ENCODE results near the gene PLBD2. TPM values are rescaled to one million over a fixed set of nuclear protein-coding genes. Genes with fewer than 3 reads are reported as not detected.

Gene PLBD2
- total RNA-seq, 2 donors from 2014 or later: 54.1 to 104 TPM

- TF ChIP-seq CTCF (IDR thresholded peaks at IDR 0.05): no peak
- no peaks in the 10 kb centered on the region for H3K9me3 ChIP-seq
- H3K4me1 ChIP-seq (ENCODE audit: control insufficient read depth in 1 of 2, low read depth in 2 of 2): peaks cover 0 to 6% of the 10 kb centered on the region in 2 donors
- no peak overlapping the region for H3K4me3 ChIP-seq
- no peak overlapping the region for H3K27ac ChIP-seq
- ATAC-seq (ENCODE audit: insufficient number of reproducible peaks, low FRiP score, low read depth) (no peak), DNase-seq (ENCODE audit: low spot score) (no peak)
- peaks cover 41% of the 10 kb centered on the region for H3K36me3 ChIP-seq
- H3K27me3 ChIP-seq (replicated peaks; ENCODE audit: insufficient read depth): no peaks in the 10 kb centered on the region
Measured at GRCh38 chr12:113371808-113372207, 13.4 kb downstream of the PLBD2 start.

GRCh38 chr12:113372371-113372770, 14.0 kb downstream of the PLBD2 start:
- Histone ChIP-seq H3K27ac (no peak overlapping the region), H3K9me3 (no peaks in the 10 kb centered on the region), H3K36me3 (peaks cover 44% of the 10 kb centered on the region), H3K4me3 (no peak overlapping the region), H3K4me1 (ENCODE audit: control insufficient read depth in 1 of 2, low read depth in 2 of 2) (peaks cover 0 to under 1% of the 10 kb centered on the region in 2 donors), H3K27me3 (replicated peaks; ENCODE audit: insufficient read depth) (no peaks in the 10 kb centered on the region)
- ATAC-seq (ENCODE audit: insufficient number of reproducible peaks, low FRiP score, low read depth) (no peak), DNase-seq (ENCODE audit: low spot score) (no peak)
- TF ChIP-seq CTCF (IDR thresholded peaks at IDR 0.05): no peak

- DNase-seq (ENCODE audit: low spot score) (no peak), ATAC-seq (ENCODE audit: insufficient number of reproducible peaks, low FRiP score, low read depth) (no peak)
- Histone ChIP-seq H3K9me3 (no peaks in the 10 kb centered on the region), H3K27ac (no peak overlapping the region), H3K4me1 (ENCODE audit: control insufficient read depth in 1 of 2, low read depth in 2 of 2) (no peaks in the 10 kb centered on the region), H3K27me3 (replicated peaks; ENCODE audit: insufficient read depth) (no peaks in the 10 kb centered on the region), H3K36me3 (peaks cover 42% of the 10 kb centered on the region), H3K4me3 (no peak overlapping the region)
- no peak for TF ChIP-seq CTCF (IDR thresholded peaks at IDR 0.05)
Measured at GRCh38 chr12:113373440-113373839, 15.1 kb downstream of the PLBD2 start.

GRCh38 chr12:113373969-113374368, 15.6 kb downstream of the PLBD2 start:
- H3K36me3 ChIP-seq: peaks cover 47% of the 10 kb centered on the region
- no peak overlapping the region for H3K4me3 ChIP-seq
- no peaks in the 10 kb centered on the region for H3K4me1 ChIP-seq (ENCODE audit: control insufficient read depth in 1 of 2, low read depth in 2 of 2)
- H3K27me3 ChIP-seq (replicated peaks; ENCODE audit: insufficient read depth): no peaks in the 10 kb centered on the region
- no peak for DNase-seq (ENCODE audit: low spot score)
- ATAC-seq (ENCODE audit: insufficient number of reproducible peaks, low FRiP score, low read depth): no peak
- H3K9me3 ChIP-seq: no peaks in the 10 kb centered on the region
- H3K27ac ChIP-seq: no peak overlapping the region
- TF ChIP-seq CTCF (IDR thresholded peaks at IDR 0.05): no peak

GRCh38 chr12:113374823-113375428, 16.5 kb downstream of the PLBD2 start:
- DNase-seq (ENCODE audit: low spot score) (no peak), ATAC-seq (ENCODE audit: insufficient number of reproducible peaks, low FRiP score, low read depth) (no peak)

More at GRCh38 chr12:113374823-113375428, 16.5 kb downstream of the PLBD2 start:
- H3K27me3 ChIP-seq (replicated peaks; ENCODE audit: insufficient read depth): no peaks in the 10 kb centered on the region
- no peaks in the 10 kb centered on the region for H3K4me1 ChIP-seq (ENCODE audit: control insufficient read depth in 1 of 2, low read depth in 2 of 2)
- no peak for TF ChIP-seq CTCF (IDR thresholded peaks at IDR 0.05)
- H3K36me3 ChIP-seq: peaks cover 47% of the 10 kb centered on the region
- no peak overlapping the region for H3K4me3 ChIP-seq
- no peaks in the 10 kb centered on the region for H3K9me3 ChIP-seq
- no peak overlapping the region for H3K27ac ChIP-seq

Data from thoracic aorta (tissue), 2 donors.